Stimulated activated CD4-positive, alpha-beta T cell treated with anti-CD3 and anti-CD28 coated beads, Interleukin-2, amount 100 ng/mL, for 4 hours (primary cell): ENCODE measurements around the gene KIRREL3.

Experiments
- DNase-seq: peaks from one replicate; pipeline ENCODE4 v3.0.0-alpha.2; 2020; ENCODE audit warnings: low read depth

KIRREL3 gene

GRCh38 chr11:126781942-126782341 is 218.6 kb downstream of the KIRREL3 start:
- DNase-seq: no peak

- no peak for DNase-seq
These were observed 224.5 kb downstream of the KIRREL3 start for GRCh38 chr11:126776119-126776518.

- DNase-seq: no peak
These were observed 228.3 kb downstream of the KIRREL3 start for GRCh38 chr11:126772267-126772666.

GRCh38 chr11:126768702-126769101 is 231.9 kb downstream of the KIRREL3 start:
- no peak for DNase-seq

- no peak for DNase-seq
These were observed 234.1 kb downstream of the KIRREL3 start for GRCh38 chr11:126766440-126766839.

- DNase-seq: no peak
These were observed 235.4 kb downstream of the KIRREL3 start for GRCh38 chr11:126765196-126765595.

- no peak for DNase-seq
These were observed 236.3 kb downstream of the KIRREL3 start for GRCh38 chr11:126764231-126764630.

- DNase-seq: no peak
These were observed 243.7 kb downstream of the KIRREL3 start for GRCh38 chr11:126756855-126757254.

- no peak for DNase-seq
These were observed 244.1 kb downstream of the KIRREL3 start for GRCh38 chr11:126756421-126756820.

- no peak for DNase-seq
These were observed 245.0 kb downstream of the KIRREL3 start for GRCh38 chr11:126755526-126755925.

GRCh38 chr11:126754591-126755426 is 245.8 kb downstream of the KIRREL3 start:
- no peak for DNase-seq

- DNase-seq: no peak
These were observed 246.6 kb downstream of the KIRREL3 start for GRCh38 chr11:126753990-126754389.

GRCh38 chr11:126751242-126751641 is 249.3 kb downstream of the KIRREL3 start:
- DNase-seq: no peak

- no peak for DNase-seq
These were observed 251.8 kb downstream of the KIRREL3 start for GRCh38 chr11:126748793-126749192.

- DNase-seq: no peak
These were observed 252.3 kb downstream of the KIRREL3 start for GRCh38 chr11:126748100-126748791.

- no peak for DNase-seq
These were observed 253.3 kb downstream of the KIRREL3 start for GRCh38 chr11:126747315-126747714.

GRCh38 chr11:126746443-126746842 is 254.1 kb downstream of the KIRREL3 start:
- DNase-seq: no peak

- DNase-seq: no peak
These were observed 255.9 kb downstream of the KIRREL3 start for GRCh38 chr11:126744699-126745098.

- no peak for DNase-seq
These were observed 256.9 kb downstream of the KIRREL3 start for GRCh38 chr11:126743628-126744027.

GRCh38 chr11:126742582-126742981 is 258.0 kb downstream of the KIRREL3 start:
- DNase-seq: no peak

- no peak for DNase-seq
These were observed 259.7 kb downstream of the KIRREL3 start for GRCh38 chr11:126740846-126741245.

- DNase-seq: no peak
These were observed 260.9 kb downstream of the KIRREL3 start for GRCh38 chr11:126739499-126740145.
